Islet of Langerhans (tissue), 1 donor: ENCODE data around the gene MED17.

ENCODE experiments used
- FAIRE-seq: peaks from one replicate; lab custom pipeline; 2011; peaks lifted over from hg19 to GRCh38; lab: Jason Lieb, UNC

Gene MED17

DNA sequence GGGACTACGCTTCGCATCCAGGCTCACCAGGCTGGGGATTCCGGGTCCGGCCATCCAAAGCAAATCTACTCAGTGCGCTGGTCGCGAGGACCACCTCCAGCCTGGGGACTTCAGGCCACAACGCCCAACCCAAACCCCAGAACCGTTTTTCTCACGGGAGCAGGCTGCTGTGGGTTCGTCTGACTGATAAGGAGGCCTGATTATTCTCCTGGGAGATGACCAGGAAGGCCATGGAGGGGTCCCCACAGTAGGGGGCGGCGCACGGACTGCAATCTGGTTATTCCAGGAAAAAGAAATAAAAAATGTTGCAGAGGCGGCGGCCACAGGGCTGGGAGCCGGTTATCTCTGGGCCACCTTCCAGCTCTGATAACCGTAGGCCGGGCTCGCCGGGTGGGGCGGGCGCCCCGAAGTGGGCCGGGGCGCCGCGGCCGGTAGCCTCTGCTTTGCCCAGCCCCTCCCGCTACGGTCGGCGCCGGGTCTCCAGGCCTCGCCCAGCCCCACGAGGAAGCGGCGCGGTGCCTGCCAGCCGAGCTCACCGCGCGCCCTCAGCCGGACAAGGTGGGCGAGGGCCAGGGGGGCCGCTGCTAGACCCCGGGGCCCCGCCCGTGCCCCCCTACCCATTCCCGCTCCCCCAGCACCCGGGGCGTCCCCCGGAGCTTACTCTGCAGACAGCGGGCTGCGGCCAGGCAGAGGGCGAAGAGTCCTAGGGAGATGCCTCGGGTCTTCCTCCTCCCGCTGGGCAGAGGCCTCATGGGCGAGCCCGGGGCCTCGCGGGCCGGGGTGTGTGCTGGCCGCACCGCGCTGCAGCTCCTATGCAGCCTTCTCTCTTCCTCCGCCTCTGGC, 65.9 kb downstream of the MED17 start:
- FAIRE-seq: no peak

GRCh38 chr11:93850594-93851018, 66.5 kb downstream of the MED17 start, which contains the start of gene VSTM5:
Gene VSTM5, minus strand, starts transcription at chr11:93850618. Its CDS starts 116 bp downstream, at chr11:93850502.
- no peak for FAIRE-seq

- FAIRE-seq: no peak
Measured at GRCh38 chr11:93852242-93852641, 68.2 kb downstream of the MED17 start.

DNA sequence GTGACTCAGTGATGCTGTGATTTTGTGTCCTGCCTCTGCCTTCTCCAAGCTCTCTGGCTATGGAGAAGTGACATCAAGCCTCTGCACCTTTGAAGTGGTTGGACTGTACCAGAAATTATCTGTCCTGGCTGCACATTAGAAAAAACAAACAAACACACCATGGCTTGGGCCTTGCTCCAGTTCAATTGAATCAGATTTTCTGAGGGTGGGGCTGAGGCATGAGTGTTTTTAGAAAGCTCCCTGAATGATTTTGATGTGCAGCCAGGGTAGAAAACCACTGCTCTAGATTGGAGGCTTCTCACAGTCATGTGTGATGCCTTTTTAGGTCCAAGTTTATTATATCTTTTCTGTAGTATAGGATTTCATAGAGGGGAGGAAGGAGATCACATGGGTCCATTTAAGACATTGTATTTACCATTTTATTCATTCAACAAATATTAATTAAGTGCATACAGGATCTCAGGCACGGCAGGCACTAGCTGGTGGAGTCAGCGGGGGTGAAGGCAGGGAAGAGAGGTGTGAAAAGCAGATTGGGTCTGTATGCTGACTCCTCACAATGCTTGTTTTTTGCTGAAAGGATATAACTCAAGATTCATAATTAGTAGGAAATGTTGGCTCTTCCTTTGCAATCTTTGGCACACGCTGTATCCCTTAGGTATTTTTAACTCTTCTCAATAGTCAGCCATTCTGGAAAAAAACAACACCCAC, 73.5 kb downstream of the MED17 start:
- FAIRE-seq: no peak

- FAIRE-seq: no peak
Measured at GRCh38 chr11:93858121-93858775, 74.2 kb downstream of the MED17 start.

DNA sequence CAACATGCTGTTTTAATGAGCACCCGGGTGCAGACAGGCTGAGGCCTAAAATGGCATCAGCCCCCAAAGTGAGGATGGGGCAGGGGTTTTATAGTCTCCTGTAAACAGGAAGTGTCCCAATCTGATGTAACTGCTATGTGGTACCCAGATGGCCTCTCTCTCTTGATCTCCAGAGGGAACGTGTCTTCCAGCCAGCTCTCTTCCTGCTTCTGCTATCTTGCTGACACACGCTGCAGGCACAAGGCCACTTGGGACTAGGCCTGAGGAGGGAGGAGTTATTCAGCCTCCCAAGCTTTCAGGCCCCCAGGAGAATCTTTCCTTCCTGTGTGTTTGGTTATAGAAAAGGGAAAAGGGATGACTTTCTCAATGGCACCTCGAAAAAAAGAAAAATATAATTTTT, 77.7 kb downstream of the MED17 start:
- FAIRE-seq: no peak
